Sigmoid colon (tissue), 3 donors: ENCODE results near the gene AAR2.

Source experiments
- POLR2A ChIP-seq, 2 donors: fragments of 450-650 bp; IDR thresholded peaks; one replicate each; pipeline ENCODE4 v1.6.1; 2016; ENCODE audit warnings: antibody characterized with exemption in 2 of 2, mild to moderate bottlenecking in 2 of 2, moderate library complexity in 2 of 2
- TF ChIP-seq, protein P1 (sequence below), 4 experiments: fragments of 450-650 bp in 3 of 4; fragments of 200-600 bp in 1 of 4; IDR thresholded peaks; one replicate each; pipeline ENCODE4 v1.5.1; 2016 to 2019; ENCODE audit warnings: antibody characterized with exemption in 4 of 4, mild to moderate bottlenecking in 3 of 4, moderate library complexity in 2 of 4

DNA sequence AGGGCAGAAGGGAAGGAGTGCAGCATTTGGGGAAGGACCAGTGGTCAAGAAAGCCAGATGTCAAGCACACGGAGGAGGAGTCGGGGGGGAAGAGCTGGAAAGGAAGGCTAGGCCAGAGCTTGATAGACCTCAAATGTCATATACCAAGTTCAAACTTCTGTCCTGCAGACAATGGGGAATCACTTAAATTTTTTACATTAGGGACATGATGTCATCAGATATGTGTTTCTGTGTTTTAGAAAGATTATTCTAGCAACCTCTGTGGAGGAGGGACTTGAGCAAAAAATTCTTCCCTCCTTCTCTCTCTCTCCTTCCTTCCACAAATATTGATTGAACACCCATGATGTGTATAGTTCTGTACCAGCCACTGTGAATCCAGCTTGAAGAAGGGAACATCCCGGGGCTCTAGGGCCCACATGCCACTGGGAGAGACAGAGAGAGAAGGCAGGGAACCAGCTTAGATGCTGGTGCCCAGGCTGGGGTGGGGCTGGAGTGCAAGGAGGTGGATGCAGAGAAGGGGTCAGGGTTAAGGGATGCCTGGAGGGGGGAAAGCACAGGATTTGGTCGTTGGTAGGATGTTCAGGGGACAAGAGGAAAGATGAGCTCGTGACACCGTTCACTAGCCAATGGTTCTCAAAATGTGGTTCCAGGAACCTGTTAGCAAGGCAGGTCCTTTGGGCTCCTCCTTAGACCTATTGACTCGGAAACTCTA, 19.8 kb upstream of the AAR2 start:
- TF ChIP-seq POLR2A (IDR thresholded peaks at IDR 0.05), result no peak
- TF ChIP-seq, protein P1, sequence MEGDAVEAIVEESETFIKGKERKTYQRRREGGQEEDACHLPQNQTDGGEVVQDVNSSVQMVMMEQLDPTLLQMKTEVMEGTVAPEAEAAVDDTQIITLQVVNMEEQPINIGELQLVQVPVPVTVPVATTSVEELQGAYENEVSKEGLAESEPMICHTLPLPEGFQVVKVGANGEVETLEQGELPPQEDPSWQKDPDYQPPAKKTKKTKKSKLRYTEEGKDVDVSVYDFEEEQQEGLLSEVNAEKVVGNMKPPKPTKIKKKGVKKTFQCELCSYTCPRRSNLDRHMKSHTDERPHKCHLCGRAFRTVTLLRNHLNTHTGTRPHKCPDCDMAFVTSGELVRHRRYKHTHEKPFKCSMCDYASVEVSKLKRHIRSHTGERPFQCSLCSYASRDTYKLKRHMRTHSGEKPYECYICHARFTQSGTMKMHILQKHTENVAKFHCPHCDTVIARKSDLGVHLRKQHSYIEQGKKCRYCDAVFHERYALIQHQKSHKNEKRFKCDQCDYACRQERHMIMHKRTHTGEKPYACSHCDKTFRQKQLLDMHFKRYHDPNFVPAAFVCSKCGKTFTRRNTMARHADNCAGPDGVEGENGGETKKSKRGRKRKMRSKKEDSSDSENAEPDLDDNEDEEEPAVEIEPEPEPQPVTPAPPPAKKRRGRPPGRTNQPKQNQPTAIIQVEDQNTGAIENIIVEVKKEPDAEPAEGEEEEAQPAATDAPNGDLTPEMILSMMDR (IDR thresholded peaks at IDR 0.05), result no peak
